HepG2 (cell line): Measurements from ENCODE around the gene IFNL2. TPM values are rescaled to one million over a fixed set of nuclear protein-coding genes. Genes with fewer than 3 reads are reported as not detected.
A peak's percentile ranks its signal among the peaks of the same experiment; 100 is the strongest.

Experiments used
- HINFP ChIP-seq: sonication (generic); formaldehyde crosslinking; IDR thresholded peaks from 2 replicates; pipeline ENCODE4 v1.4.0; 2020; ENCODE audit warnings: low read depth, mild to moderate bottlenecking, missing genetic modification reagents
- IKZF1 ChIP-seq: fragments of 450-650 bp; IDR thresholded peaks from 2 replicates; pipeline ENCODE4 v1.7.1; 2016
- KDM3A ChIP-seq: IDR thresholded peaks from 2 replicates; pipeline ENCODE4 v1.6.1; 2018; ENCODE audit warnings: low read depth, missing compliant biosample characterization
- KLF12 ChIP-seq: sonication (generic); formaldehyde crosslinking; IDR thresholded peaks from 2 replicates; pipeline ENCODE4 v1.4.0; 2020; ENCODE audit warnings: missing genetic modification reagents, borderline replicate concordance
- MAZ ChIP-seq, 2 experiments: sonication (generic) in 1 of 2; formaldehyde crosslinking in 1 of 2; IDR thresholded peaks; 2 replicates each; pipeline versions ENCODE4 v1.5.0 to v1.6.1; 2012 to 2020; ENCODE audit warnings: low read depth in 2 of 2, mild to moderate bottlenecking in 2 of 2, borderline replicate concordance in 1 of 2, improper control_type of control experiment in 1 of 2, low read length in 1 of 2, missing genetic modification reagents in 1 of 2, moderate library complexity in 1 of 2
- MLLT10 ChIP-seq: sonication (generic); formaldehyde crosslinking; IDR thresholded peaks from 2 replicates; pipeline ENCODE4 v1.4.0; 2020; ENCODE audit warnings: missing genetic modification reagents
- SPEN ChIP-seq: sonication (generic); formaldehyde crosslinking; IDR thresholded peaks from 2 replicates; pipeline ENCODE4 v1.5.1; 2020; ENCODE audit warnings: low read depth, mild to moderate bottlenecking, missing genetic modification reagents
- SRSF9 ChIP-seq: fragments of 200-400 bp; formaldehyde crosslinking; IDR thresholded peaks from 2 replicates; pipeline ENCODE4 v1.6.1; 2018; ENCODE audit warnings: borderline replicate concordance, mild to moderate bottlenecking, low read depth, low read length; ENCODE audit not compliant: insufficient read depth, poor library complexity, severe bottlenecking
- TAF15 ChIP-seq: fragments of 200-400 bp; formaldehyde crosslinking; IDR thresholded peaks from one replicate; pipeline ENCODE4 v1.6.1; 2018; ENCODE audit warnings: mild to moderate bottlenecking, low read depth, low read length; ENCODE audit not compliant: poor library complexity, severe bottlenecking
- TBP ChIP-seq: sonication (generic); formaldehyde crosslinking; IDR thresholded peaks from 2 replicates; pipeline ENCODE4 v1.5.0; 2020; ENCODE audit warnings: missing genetic modification reagents
- TCF7 ChIP-seq: sonication (generic); IDR thresholded peaks from 2 replicates; pipeline ENCODE4 v1.6.1; 2016; ENCODE audit warnings: antibody characterized with exemption, low read depth
- TFAP4 ChIP-seq: sonication (generic); IDR thresholded peaks from 2 replicates; pipeline ENCODE4 v1.6.1; 2016; ENCODE audit warnings: low read depth, borderline replicate concordance
- TFDP1 ChIP-seq: IDR thresholded peaks from 2 replicates; pipeline ENCODE4 v1.6.1; 2016; ENCODE audit warnings: missing compliant biosample characterization, missing genetic modification reagents, borderline replicate concordance
- YEATS2 ChIP-seq: sonication (generic); formaldehyde crosslinking; IDR thresholded peaks from 2 replicates; pipeline ENCODE4 v1.4.0; 2020; ENCODE audit warnings: missing genetic modification reagents, borderline replicate concordance
- ZBTB39 ChIP-seq: sonication (generic); formaldehyde crosslinking; IDR thresholded peaks from 2 replicates; pipeline ENCODE4 v1.5.0; 2020; ENCODE audit warnings: missing genetic modification reagents
- ZNF572 ChIP-seq: sonication (generic); formaldehyde crosslinking; IDR thresholded peaks from 2 replicates; pipeline ENCODE4 v1.5.1; 2020; ENCODE audit warnings: mild to moderate bottlenecking, missing genetic modification reagents
- polyA plus RNA-seq, 8 experiments: library from polyadenylated mRNA; depleted of rRNA in 3 of 8; stranded (reverse) in 7 of 8; unstranded in 1 of 8; fragments of >200 nt; fragmentation: Illumina TruSeq in 4 of 8; extraction: Trizol in 4 of 8; gene quantifications; 2 replicates each; pipeline versions ENCODE4 v1.2.1 to v1.2.3, GENCODE V29; 2011 to 2016; ENCODE audit warnings: low read depth in 4 of 8, missing spikeins in 1 of 8, mixed read lengths in 1 of 8; ENCODE audit not compliant: insufficient read depth in 1 of 8
- total RNA-seq, 5 experiments: library from RNA; depleted of rRNA; stranded (reverse); fragments of >200 nt; fragmentation: Illumina TruSeq; extraction: Trizol; gene quantifications; 2 replicates each; pipeline ENCODE4 v1.2.3, GENCODE V29; 2016; ENCODE audit warnings: low read depth in 1 of 5

Gene IFNL2
- total and polyA plus RNA-seq, 2 of the 13 experiments (the other 11 are each of a cell fraction or from before 2014, with no cell fraction given), result not detected

GRCh38 chr19:39237200-39238184 lies 30.7 kb upstream of the IFNL2 start (continued):
- peak; percentile 21; the same call in 1 of the 2 replicates for TF ChIP-seq TFAP4
- no peak for TF ChIP-seq YEATS2 (CRISPR knock-in tag)
- TF ChIP-seq TCF7, result no peak
- TF ChIP-seq IKZF1, result no peak
- no peak for TF ChIP-seq MAZ (IDR thresholded peaks at IDR 0.05; ENCODE audit: borderline replicate concordance, low read depth, low read length)
- TF ChIP-seq MAZ (CRISPR knock-in tag; IDR thresholded peaks at IDR 0.05; ENCODE audit: low read depth), result no peak
- no peak for TF ChIP-seq ZBTB39 (CRISPR knock-in tag)
- TF ChIP-seq KLF12 (CRISPR knock-in tag), result no peak
- TF ChIP-seq ZNF572, result no peak
- no peak for TF ChIP-seq TFDP1
- TF ChIP-seq HINFP (CRISPR knock-in tag), result no peak
- no peak for TF ChIP-seq KDM3A (CRISPR knock-in tag)
- TF ChIP-seq SRSF9, result no peak
- no peak for TF ChIP-seq TAF15
- TF ChIP-seq TBP (CRISPR knock-in tag), result no peak
- no peak for TF ChIP-seq MLLT10 (CRISPR knock-in tag)
- TF ChIP-seq SPEN (CRISPR knock-in tag), result no peak
